CD4-positive, alpha-beta T cell treated with Interleukin-4 for 4 hours (primary cell): Measurements from ENCODE around the gene TAF4B.
"Not testable (repeated sequence)": the region's sequence is repeated elsewhere in the genome, so short reads cannot be mapped to it uniquely, and the experiment has no call there.

ENCODE experiments used
- DNase-seq: peaks from one replicate; pipeline ENCODE4 v3.0.0-alpha.2; 2020

TAF4B gene

GRCh38 chr18:26432651-26433424, 206.6 kb downstream of the TAF4B start:
- DNase-seq, result no peak

- no peak for DNase-seq
Measured at GRCh38 chr18:26434887-26435286, 208.6 kb downstream of the TAF4B start.

- no peak for DNase-seq
Measured at GRCh38 chr18:26435415-26436095, 209.3 kb downstream of the TAF4B start.

- no peak for DNase-seq
Measured at GRCh38 chr18:26436176-26437051, 210.2 kb downstream of the TAF4B start.

- not testable (repeated sequence) for DNase-seq
Measured at GRCh38 chr18:26437634-26438033, 211.4 kb downstream of the TAF4B start.

GRCh38 chr18:26438980-26439379, 212.7 kb downstream of the TAF4B start:
- DNase-seq, result no peak

- DNase-seq, result no peak
Measured at GRCh38 chr18:26439537-26439936, 213.3 kb downstream of the TAF4B start.

GRCh38 chr18:26440644-26441043, 214.4 kb downstream of the TAF4B start:
- DNase-seq, result no peak
